ENCODE measurements around the gene DENND2D. TPM values are rescaled to one million over a fixed set of nuclear protein-coding genes. Genes with fewer than 3 reads are reported as not detected.

The DENND2D gene
- polyA plus RNA-seq: 100 to 1,000 TPM; 145 to 474 (median 264) TPM

GRCh38 chr1:111199881-111200801, at the start of gene DENND2D:
DENND2D (minus strand) TSS chr1:111200646; CDS start chr1:111200459, 187 bp downstream.
- Mint-ChIP-seq H3K4me3 (peak within 1 kb of the TSS; percentile 96 to 100 (median 99)), H3K27me3 (ENCODE audit: low read depth in 3 of 3) (peaks cover 11 to 37% (median 19%) of the 10 kb centered on the region in 3 donors), H3K27ac (peak within 1 kb of the TSS; percentile 95 to 99 (median 98)), H3K4me1 (peaks cover 76 to 82% of the 10 kb centered on the region in 2 donors), H3K36me3 (peaks cover 35 to 47% (median 42%) of the 10 kb centered on the region in 3 donors), H3K9me3 (no peaks in the 10 kb centered on the region)
- DNase-seq: peak; percentile 55 to 64 (median 57)

GRCh38 chr1:111249960-111250359, 49.5 kb upstream of the DENND2D start:
- Mint-ChIP-seq H3K36me3 (peaks cover 0 to 22% (median 0%) of the 10 kb centered on the region in 3 donors), H3K27ac (no peak overlapping the region), H3K4me3 (no peak overlapping the region), H3K9me3 (no peaks in the 10 kb centered on the region), H3K4me1 (peaks cover 13 to 21% of the 10 kb centered on the region in 2 donors), H3K27me3 (ENCODE audit: low read depth in 3 of 3) (peaks cover 0 to 2% (median 0%) of the 10 kb centered on the region in 3 donors)
- no peak for DNase-seq

- Mint-ChIP-seq H3K9me3 (no peaks in the 10 kb centered on the region), H3K4me1 (peaks cover 13 to 18% of the 10 kb centered on the region in 2 donors), H3K27ac (no peak overlapping the region), H3K27me3 (ENCODE audit: low read depth in 3 of 3) (peaks cover 0 to 2% (median 0%) of the 10 kb centered on the region in 3 donors), H3K36me3 (peaks cover 9 to 31% (median 21%) of the 10 kb centered on the region in 3 donors), H3K4me3 (no peak overlapping the region)
- DNase-seq: no peak
These were observed 46.8 kb upstream of the DENND2D start for GRCh38 chr1:111247125-111247838.

- H3K27ac Mint-ChIP-seq: peak overlapping the region in 1 of 6 donors; percentile 31
- H3K36me3 Mint-ChIP-seq: peaks cover 39 to 73% (median 52%) of the 10 kb centered on the region in 3 donors
- H3K4me3 Mint-ChIP-seq: no peak overlapping the region
- no peaks in the 10 kb centered on the region for H3K4me1 Mint-ChIP-seq
- DNase-seq: no peak
- H3K9me3 Mint-ChIP-seq: peaks cover 0 to 1% (median 0%) of the 10 kb centered on the region in 6 donors
- H3K27me3 Mint-ChIP-seq (ENCODE audit: low read depth in 3 of 3): peaks cover 0 to 3% (median 2%) of the 10 kb centered on the region in 3 donors
These were observed 42.5 kb upstream of the DENND2D start for GRCh38 chr1:111242805-111243523.

- H3K27ac Mint-ChIP-seq: peak overlapping the region in 1 of 6 donors; percentile 32
- no peak overlapping the region for H3K4me3 Mint-ChIP-seq
- DNase-seq: no peak
- H3K4me1 Mint-ChIP-seq: peaks cover 0 to 6% of the 10 kb centered on the region in 2 donors
- H3K27me3 Mint-ChIP-seq (ENCODE audit: low read depth in 3 of 3): peaks cover 0 to 3% (median 0%) of the 10 kb centered on the region in 3 donors
- peaks cover 49 to 80% (median 63%) of the 10 kb centered on the region in 3 donors for H3K36me3 Mint-ChIP-seq
- peaks cover 0 to 1% (median 0%) of the 10 kb centered on the region in 6 donors for H3K9me3 Mint-ChIP-seq
These were observed 41.4 kb upstream of the DENND2D start for GRCh38 chr1:111241797-111242196.

GRCh38 chr1:111238056-111238795, 37.8 kb upstream of the DENND2D start:
- DNase-seq: no peak
- peaks cover 0 to 24% of the 10 kb centered on the region in 2 donors for H3K4me1 Mint-ChIP-seq
- no peak overlapping the region for H3K4me3 Mint-ChIP-seq
- peaks cover 0 to 1% (median 0%) of the 10 kb centered on the region in 6 donors for H3K9me3 Mint-ChIP-seq
- H3K36me3 Mint-ChIP-seq: peaks cover 45 to 85% (median 73%) of the 10 kb centered on the region in 3 donors
- peak overlapping the region in 3 of 6 donors; percentile 8 to 72 (median 53) for H3K27ac Mint-ChIP-seq
- peaks cover 0 to 3% (median 0%) of the 10 kb centered on the region in 3 donors for H3K27me3 Mint-ChIP-seq (ENCODE audit: low read depth in 3 of 3)

- peaks cover 0 to 1% (median 0%) of the 10 kb centered on the region in 6 donors for H3K9me3 Mint-ChIP-seq
- peaks cover 49 to 87% (median 67%) of the 10 kb centered on the region in 3 donors for H3K36me3 Mint-ChIP-seq
- DNase-seq: no peak
- H3K4me3 Mint-ChIP-seq: no peak overlapping the region
- peaks cover 10 to 37% of the 10 kb centered on the region in 2 donors for H3K4me1 Mint-ChIP-seq
- H3K27ac Mint-ChIP-seq: peak overlapping the region in 2 of 6 donors; percentile 18 to 64
- peaks cover 0 to 3% (median 0%) of the 10 kb centered on the region in 3 donors for H3K27me3 Mint-ChIP-seq (ENCODE audit: low read depth in 3 of 3)
These were observed 36.4 kb upstream of the DENND2D start for GRCh38 chr1:111236806-111237205.

GRCh38 chr1:111236379-111236778, 35.9 kb upstream of the DENND2D start:
- peaks cover 14 to 41% of the 10 kb centered on the region in 2 donors for H3K4me1 Mint-ChIP-seq
- H3K9me3 Mint-ChIP-seq: peaks cover 0 to 1% (median 0%) of the 10 kb centered on the region in 6 donors
- DNase-seq: no peak
- no peak overlapping the region for H3K4me3 Mint-ChIP-seq
- peak overlapping the region in 2 of 6 donors; percentile 18 to 64 for H3K27ac Mint-ChIP-seq
- H3K27me3 Mint-ChIP-seq (ENCODE audit: low read depth in 3 of 3): peaks cover 0 to 3% (median 0%) of the 10 kb centered on the region in 3 donors
- H3K36me3 Mint-ChIP-seq: peaks cover 47 to 88% (median 65%) of the 10 kb centered on the region in 3 donors

GRCh38 chr1:111234866-111235265, 34.4 kb upstream of the DENND2D start:
- Mint-ChIP-seq H3K27me3 (ENCODE audit: low read depth in 3 of 3) (peaks cover 0 to 5% (median 0%) of the 10 kb centered on the region in 3 donors), H3K4me1 (peaks cover 28 to 56% of the 10 kb centered on the region in 2 donors), H3K9me3 (peaks cover 0 to 2% (median 0%) of the 10 kb centered on the region in 6 donors), H3K27ac (no peak overlapping the region), H3K4me3 (no peak overlapping the region), H3K36me3 (peaks cover 35 to 73% (median 53%) of the 10 kb centered on the region in 3 donors)
- DNase-seq: no peak

GRCh38 chr1:111234258-111234657, 33.8 kb upstream of the DENND2D start:
- H3K27me3 Mint-ChIP-seq (ENCODE audit: low read depth in 3 of 3): peaks cover 0 to 8% (median 0%) of the 10 kb centered on the region in 3 donors
- peaks cover 0 to 5% (median 0%) of the 10 kb centered on the region in 6 donors for H3K9me3 Mint-ChIP-seq
- DNase-seq: no peak
- H3K36me3 Mint-ChIP-seq: peaks cover 29 to 67% (median 47%) of the 10 kb centered on the region in 3 donors
- H3K4me3 Mint-ChIP-seq: no peak overlapping the region
- H3K27ac Mint-ChIP-seq: peak overlapping the region in 1 of 6 donors; percentile 8
- H3K4me1 Mint-ChIP-seq: peaks cover 33 to 59% of the 10 kb centered on the region in 2 donors

GRCh38 chr1:111232134-111232533, 31.7 kb upstream of the DENND2D start:
- H3K4me3 Mint-ChIP-seq: peak overlapping the region in 3 of 5 donors; percentile 89 to 93 (median 89)
- peaks cover 0 to 9% (median 0%) of the 10 kb centered on the region in 3 donors for H3K27me3 Mint-ChIP-seq (ENCODE audit: low read depth in 3 of 3)
- peaks cover 12 to 45% (median 30%) of the 10 kb centered on the region in 3 donors for H3K36me3 Mint-ChIP-seq
- peaks cover 0 to 5% (median 0%) of the 10 kb centered on the region in 6 donors for H3K9me3 Mint-ChIP-seq
- no peak for DNase-seq
- peaks cover 54 to 75% of the 10 kb centered on the region in 2 donors for H3K4me1 Mint-ChIP-seq
- H3K27ac Mint-ChIP-seq: peak overlapping the region in 3 of 6 donors; percentile 41 to 82 (median 69)

GRCh38 chr1:111228748-111229126, 28.3 kb upstream of the DENND2D start:
- H3K27ac Mint-ChIP-seq: peak overlapping the region in 3 of 6 donors; percentile 49 to 82 (median 62)
- peaks cover 3 to 16% (median 6%) of the 10 kb centered on the region in 3 donors for H3K36me3 Mint-ChIP-seq
- peaks cover 0 to 9% (median 0%) of the 10 kb centered on the region in 3 donors for H3K27me3 Mint-ChIP-seq (ENCODE audit: low read depth in 3 of 3)
- peak overlapping the region in 4 of 5 donors; percentile 21 to 57 (median 42) for H3K4me3 Mint-ChIP-seq
- peaks cover 0 to 5% (median 0%) of the 10 kb centered on the region in 6 donors for H3K9me3 Mint-ChIP-seq
- peaks cover 86 to 88% of the 10 kb centered on the region in 2 donors for H3K4me1 Mint-ChIP-seq
- no peak for DNase-seq
